PC-9 (cell line): Measurements from ENCODE around the gene DIAPH3.

ENCODE experiments used
- CTCF ChIP-seq: fragments of 200-600 bp; sonication (generic); conservative IDR thresholded peaks from 2 replicates; pipeline ENCODE4 v1.6.1; 2017; ENCODE audit warnings: mixed run types, antibody characterized with exemption, mild to moderate bottlenecking, moderate library complexity
- EZH2 ChIP-seq: fragments of 200-600 bp; sonication (generic); IDR thresholded peaks from 2 replicates; pipeline ENCODE4 v1.8.0; 2017; ENCODE audit warnings: antibody characterized with exemption, low read depth

- TF ChIP-seq EZH2 (no peak), CTCF (no peak)
Measured at GRCh38 chr13:59979589-59979988, 184.1 kb downstream of the DIAPH3 start.
